HG03025 (cell line): ENCODE data around the gene CORO6.

ENCODE experiments used
- ATAC-seq: cut with Tn5 transposase; IDR thresholded peaks from one replicate; pipeline ENCODE4 v1.9.1; 2021; ENCODE audit warnings: mild to moderate bottlenecking, moderate library complexity; ENCODE audit not compliant: unreplicated experiment, low FRiP score

CORO6 gene

DNA sequence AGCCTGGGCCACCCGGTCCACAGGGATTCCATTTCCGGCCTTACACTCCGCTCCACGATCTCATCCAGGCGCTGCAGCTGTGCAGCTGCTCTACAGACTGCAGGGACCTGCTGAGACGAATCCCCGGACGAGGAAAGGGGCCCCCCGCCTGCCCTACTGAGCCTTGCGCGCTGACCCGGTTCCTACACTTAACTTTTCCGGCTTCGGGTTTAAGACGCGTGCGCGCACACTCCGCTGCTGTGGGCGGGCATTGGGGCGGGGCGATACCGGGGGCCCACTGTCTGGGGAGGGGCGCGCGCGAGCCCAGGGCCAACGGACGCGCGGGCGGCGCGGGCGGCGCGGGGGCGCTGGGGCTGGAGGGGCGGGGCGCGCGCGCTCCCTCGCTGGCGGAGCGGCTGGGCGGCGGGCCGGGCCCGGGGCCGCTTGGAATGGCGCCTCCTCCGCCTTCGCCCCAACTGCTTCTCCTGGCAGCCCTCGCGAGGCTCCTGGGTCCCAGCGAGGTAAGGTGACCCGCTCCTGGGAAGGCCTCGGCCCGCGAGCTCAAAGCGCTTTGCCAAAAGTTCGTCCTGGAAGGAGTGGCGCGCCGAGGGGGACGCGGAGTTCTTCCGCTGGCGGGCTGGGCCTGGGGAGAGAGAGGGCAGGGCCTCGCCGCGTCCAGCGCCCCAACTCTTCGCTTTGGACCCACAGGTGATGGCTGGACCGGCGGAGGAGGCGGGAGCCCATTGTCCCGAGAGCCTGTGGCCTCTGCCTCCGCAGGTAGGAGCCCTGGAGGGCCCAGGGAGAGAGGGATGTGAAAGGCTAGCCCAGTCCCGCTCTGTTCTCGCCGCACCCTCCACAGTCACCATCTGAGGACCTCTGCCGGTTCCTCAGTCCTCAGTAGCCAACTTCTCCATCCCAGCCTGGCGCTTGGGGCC is 54.1 kb downstream of the CORO6 start, which contains the start of gene TP53I13:
TP53I13 (plus strand) TSS at position 371 of the 914 bp plus-strand sequence; CDS start at position 429, 58 bp downstream.
- ATAC-seq: peak; percentile 49

GRCh38 chr17:29567554-29568330 is 55.0 kb downstream of the CORO6 start:
- peak; percentile 31 for ATAC-seq

- ATAC-seq: no peak
Observed at GRCh38 chr17:29567304-29567553, 55.5 kb downstream of the CORO6 start.

DNA sequence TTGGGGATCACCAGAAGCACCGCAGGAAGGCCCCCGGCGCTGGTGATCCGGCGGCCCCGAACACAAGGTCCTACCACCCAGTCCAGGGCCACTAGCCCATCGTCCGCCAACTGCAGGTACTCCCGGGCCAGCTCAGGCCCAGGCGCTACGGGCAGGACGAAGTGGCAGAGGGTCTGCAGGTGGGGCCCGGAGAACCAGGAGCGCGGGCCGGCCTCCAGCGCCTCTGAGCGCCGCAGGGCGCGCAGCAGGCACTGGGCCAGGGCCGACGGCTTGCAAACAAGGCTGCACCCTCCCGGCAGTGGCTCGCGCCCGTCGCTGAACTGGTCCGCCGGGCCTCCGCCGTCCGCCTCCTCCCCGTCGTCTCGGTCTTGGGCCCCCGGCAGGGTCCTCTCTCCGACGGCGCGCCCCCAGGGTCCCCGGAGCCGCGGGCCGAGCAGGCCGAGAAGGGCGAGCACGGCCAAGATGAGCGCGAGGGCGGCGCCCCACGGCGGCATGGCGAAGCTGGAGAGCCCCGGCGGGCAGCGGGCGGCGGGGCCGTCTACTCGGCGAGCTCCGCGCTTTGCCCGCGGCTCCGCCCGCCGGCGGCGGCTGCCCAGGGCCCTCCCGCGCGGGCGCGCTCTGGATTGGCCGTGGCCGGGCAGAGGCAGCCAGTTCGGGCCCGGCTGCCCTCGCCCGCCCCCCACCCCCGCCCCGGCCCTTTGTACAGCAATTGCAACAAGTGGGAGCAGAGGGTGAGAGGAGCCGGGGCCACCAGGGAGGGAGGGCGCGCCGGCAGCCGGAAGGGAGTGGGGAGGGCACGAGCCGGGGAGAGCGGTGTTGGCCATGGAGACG is 56.0 kb downstream of the CORO6 start, which contains the start of gene ABHD15:
ABHD15 (minus strand) TSS at position 565 of the 831 bp plus-strand sequence; CDS start at position 494, 71 bp downstream.
- ATAC-seq: no peak

DNA sequence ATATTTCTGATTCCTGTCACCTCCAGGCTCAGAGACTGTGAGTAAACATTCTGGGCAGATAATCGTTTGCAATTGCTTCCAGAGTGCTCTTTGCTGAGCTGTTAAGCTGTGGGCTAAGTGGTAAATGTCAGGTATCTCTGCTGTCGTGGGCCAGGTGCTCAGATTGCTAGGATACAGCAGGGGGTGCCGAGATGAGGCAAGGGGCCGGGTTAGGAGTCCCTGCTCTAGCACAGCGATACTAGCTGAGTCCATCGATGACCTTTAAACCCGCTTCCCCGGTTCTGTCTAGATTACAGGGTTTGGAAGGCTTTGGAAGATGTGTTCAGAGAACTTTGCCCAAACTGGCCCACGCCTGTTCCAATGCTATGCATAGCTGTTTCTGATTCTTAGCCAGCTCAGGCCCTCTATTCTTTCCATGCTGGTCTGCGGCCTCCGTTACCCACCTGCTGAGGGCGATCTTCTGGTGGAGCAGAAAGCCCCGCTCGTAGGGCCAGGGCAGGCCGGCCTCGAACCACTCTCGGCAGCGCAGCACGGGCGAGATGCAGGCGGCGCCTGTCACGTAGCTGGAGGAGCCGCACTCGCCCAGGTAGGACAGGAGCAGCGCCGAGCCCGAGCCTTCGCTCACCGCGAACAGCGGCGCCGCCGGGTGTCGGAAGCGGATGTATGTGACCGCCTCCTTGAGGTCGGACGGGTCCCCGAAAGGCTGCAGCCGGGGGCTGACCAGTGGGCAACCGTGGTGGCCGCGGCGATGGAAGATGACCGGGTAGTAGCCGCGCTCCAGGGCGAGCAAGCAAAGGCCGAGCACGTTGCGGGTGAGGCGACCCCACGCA is 56.9 kb downstream of the CORO6 start:
- ATAC-seq: no peak
